Neural cell (in vitro differentiated cells): ENCODE results near the gene KRTAP4-4. TPM values are rescaled to one million over a fixed set of nuclear protein-coding genes. Genes with fewer than 3 reads are reported as not detected.

Source experiments
- H2AFZ ChIP-seq: fragments of 200-600, 300-800 bp; sonication (generic), shearing (Covaris generic); 2 replicates; pipeline ENCODE4 v1.6.0; 2014; ENCODE audit warnings: low read depth, mild to moderate bottlenecking, antibody characterized with exemption, low read length, moderate library complexity
- H3F3A ChIP-seq: fragments of 200-600 bp; shearing (Covaris generic); 2 replicates; pipeline ENCODE4 v1.6.1; 2016; ENCODE audit warnings: mild to moderate bottlenecking, moderate library complexity, mixed read lengths, antibody characterized with exemption, low read length; ENCODE audit not compliant: insufficient read depth, poor library complexity, severe bottlenecking
- H3K27ac ChIP-seq: fragments of 200-600, 300-800 bp; sonication (generic), shearing (Covaris generic); 2 replicates; pipeline ENCODE4 v1.5.1; 2014; ENCODE audit warnings: mild to moderate bottlenecking, low read length, moderate library complexity
- H3K27me3 ChIP-seq: fragments of 300-800, 200-600 bp; sonication (generic), shearing (Covaris generic); 2 replicates; pipeline ENCODE4 v1.6.0; 2014; ENCODE audit warnings: mild to moderate bottlenecking, low read depth, low read length, moderate library complexity; ENCODE audit not compliant: insufficient read depth
- H3K36me3 ChIP-seq: fragments of 300-800, 200-600 bp; sonication (generic), shearing (Covaris generic); 2 replicates; pipeline ENCODE4 v1.5.1; 2014; ENCODE audit warnings: mild to moderate bottlenecking, antibody characterized with exemption, low read length, moderate library complexity; ENCODE audit not compliant: insufficient read depth
- H3K4me2 ChIP-seq: fragments of 300-800, 200-600 bp; sonication (generic), shearing (Covaris generic); 2 replicates; pipeline ENCODE4 v1.6.0; 2014; ENCODE audit warnings: mild to moderate bottlenecking, low read length
- H3K4me3 ChIP-seq: fragments of 300-800, 200-600 bp; sonication (generic), shearing (Covaris generic); 2 replicates; pipeline ENCODE4 v1.5.1; 2014; ENCODE audit warnings: mild to moderate bottlenecking, low read length, moderate library complexity
- H3K79me2 ChIP-seq: fragments of 200-600 bp; shearing (Covaris generic); replicated peaks from 2 replicates; pipeline ENCODE4 v1.6.0; 2014; ENCODE audit warnings: mild to moderate bottlenecking, low read length, moderate library complexity; ENCODE audit not compliant: insufficient read depth
- H3K9ac ChIP-seq: fragments of 300-800, 200-600 bp; sonication (generic), shearing (Covaris generic); 2 replicates; pipeline ENCODE4 v1.6.1; 2016; ENCODE audit warnings: mild to moderate bottlenecking, low read length, mixed read lengths
- H3K9me2 ChIP-seq: fragments of 200-600 bp; shearing (Covaris generic); 2 replicates; pipeline ENCODE4 v1.6.1; 2016; ENCODE audit warnings: mild to moderate bottlenecking, low read length, mixed read lengths; ENCODE audit not compliant: insufficient read depth
- H3K9me3 ChIP-seq: fragments of 200-600, 300-800 bp; sonication (generic), shearing (Covaris generic); 2 replicates; pipeline ENCODE4 v1.6.1; 2016; ENCODE audit warnings: mild to moderate bottlenecking, mixed run types, low read length, moderate library complexity, mixed read lengths
- H4K20me1 ChIP-seq: fragments of 200-600 bp; shearing (Covaris generic); 2 replicates; pipeline ENCODE4 v1.6.1; 2016; ENCODE audit warnings: mild to moderate bottlenecking, mixed run types; ENCODE audit not compliant: insufficient read depth
- EP300 ChIP-seq: fragments of 450-650 bp; conservative IDR thresholded peaks from 2 replicates; pipeline ENCODE4 v1.6.1; 2014; ENCODE audit warnings: antibody characterized with exemption, mild to moderate bottlenecking, moderate library complexity; ENCODE audit not compliant: poor library complexity, severe bottlenecking
- EZH2 ChIP-seq: fragments of 200-600, 300-800 bp; shearing (Covaris generic), sonication (generic); IDR thresholded peaks from 2 replicates; pipeline ENCODE4 v1.6.1; 2014; ENCODE audit warnings: antibody characterized with exemption, low read length, borderline replicate concordance, mild to moderate bottlenecking; ENCODE audit not compliant: insufficient read depth, poor library complexity, severe bottlenecking
- MXI1 ChIP-seq: fragments of 450-650 bp; conservative IDR thresholded peaks from 2 replicates; pipeline ENCODE4 v1.6.1; 2014; ENCODE audit warnings: antibody characterized with exemption, mild to moderate bottlenecking; ENCODE audit not compliant: poor library complexity, severe bottlenecking
- POLR2AphosphoS5 ChIP-seq: IDR thresholded peaks from 2 replicates; pipeline ENCODE4 v1.6.1; 2012
- RAD21 ChIP-seq: fragments of 450-650 bp; conservative IDR thresholded peaks from 2 replicates; pipeline ENCODE4 v1.6.1; 2014; ENCODE audit warnings: antibody characterized with exemption, mild to moderate bottlenecking, moderate library complexity
- SMC3 ChIP-seq: fragments of 450-650 bp; conservative IDR thresholded peaks from 2 replicates; pipeline ENCODE4 v1.6.1; 2014; ENCODE audit warnings: antibody characterized with exemption, mild to moderate bottlenecking, moderate library complexity; ENCODE audit not compliant: poor library complexity
- TAF1 ChIP-seq: IDR thresholded peaks from 2 replicates; pipeline ENCODE4 v1.6.1; 2012; ENCODE audit warnings: low read depth
- polyA plus RNA-seq: library from polyadenylated mRNA; depleted of rRNA; stranded (reverse); fragments of >200 nt; gene quantifications from 2 replicates; pipeline ENCODE4 v1.2.3, GENCODE V29; 2014
- TF ChIP-seq, protein P1 (sequence below): fragments of 450-650 bp; IDR thresholded peaks from 2 replicates; pipeline ENCODE4 v1.5.1; 2014; ENCODE audit warnings: antibody characterized with exemption, mild to moderate bottlenecking, moderate library complexity; ENCODE audit not compliant: poor library complexity, severe bottlenecking
- TF ChIP-seq, protein P2 (sequence below): IDR thresholded peaks from 2 replicates; pipeline ENCODE4 v1.6.1; 2012; ENCODE audit warnings: borderline replicate concordance

The KRTAP4-4 gene
- polyA plus RNA-seq, 1 donor from 2014 or later = not detected

DNA sequence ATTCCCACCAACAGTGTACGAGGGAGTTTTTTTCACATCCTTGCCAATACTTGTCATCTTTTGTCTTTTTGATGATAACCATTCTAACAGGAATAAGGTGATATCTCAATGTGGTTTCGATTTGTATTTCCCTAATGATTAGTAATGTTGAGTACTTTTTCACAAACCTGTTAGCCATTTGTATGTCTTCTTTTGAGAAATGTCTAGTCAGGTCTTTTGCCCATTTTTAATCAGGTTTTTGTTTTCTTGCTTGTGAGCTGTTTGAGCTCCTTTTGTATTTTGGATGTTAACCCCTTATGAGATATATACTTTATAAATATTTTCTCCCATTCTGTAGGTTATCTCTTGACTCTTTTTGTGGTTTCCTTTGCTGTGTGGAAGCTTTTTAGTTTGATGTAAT is 9.0 kb downstream of the KRTAP4-4 start:
- Histone ChIP-seq H2AFZ (no peak overlapping the region), H3K9ac (no peak overlapping the region), H3K4me3 (no peak overlapping the region), H3F3A (no peaks in the 10 kb centered on the region), H3K9me3 (no peaks in the 10 kb centered on the region), H3K27me3 (no peaks in the 10 kb centered on the region), H3K4me2 (no peak overlapping the region), H3K36me3 (no peaks in the 10 kb centered on the region), H3K27ac (no peak overlapping the region), H3K9me2 (no peaks in the 10 kb centered on the region), H4K20me1 (no peaks in the 10 kb centered on the region), H3K79me2 (no peaks in the 10 kb centered on the region)
- TF ChIP-seq TAF1 (no peak), EP300 (no peak), RAD21 (no peak), EZH2 (no peak), SMC3 (no peak), POLR2AphosphoS5 (no peak), MXI1 (no peak)
- TF ChIP-seq, protein P1, sequence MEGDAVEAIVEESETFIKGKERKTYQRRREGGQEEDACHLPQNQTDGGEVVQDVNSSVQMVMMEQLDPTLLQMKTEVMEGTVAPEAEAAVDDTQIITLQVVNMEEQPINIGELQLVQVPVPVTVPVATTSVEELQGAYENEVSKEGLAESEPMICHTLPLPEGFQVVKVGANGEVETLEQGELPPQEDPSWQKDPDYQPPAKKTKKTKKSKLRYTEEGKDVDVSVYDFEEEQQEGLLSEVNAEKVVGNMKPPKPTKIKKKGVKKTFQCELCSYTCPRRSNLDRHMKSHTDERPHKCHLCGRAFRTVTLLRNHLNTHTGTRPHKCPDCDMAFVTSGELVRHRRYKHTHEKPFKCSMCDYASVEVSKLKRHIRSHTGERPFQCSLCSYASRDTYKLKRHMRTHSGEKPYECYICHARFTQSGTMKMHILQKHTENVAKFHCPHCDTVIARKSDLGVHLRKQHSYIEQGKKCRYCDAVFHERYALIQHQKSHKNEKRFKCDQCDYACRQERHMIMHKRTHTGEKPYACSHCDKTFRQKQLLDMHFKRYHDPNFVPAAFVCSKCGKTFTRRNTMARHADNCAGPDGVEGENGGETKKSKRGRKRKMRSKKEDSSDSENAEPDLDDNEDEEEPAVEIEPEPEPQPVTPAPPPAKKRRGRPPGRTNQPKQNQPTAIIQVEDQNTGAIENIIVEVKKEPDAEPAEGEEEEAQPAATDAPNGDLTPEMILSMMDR = no peak
- TF ChIP-seq, protein P2, sequence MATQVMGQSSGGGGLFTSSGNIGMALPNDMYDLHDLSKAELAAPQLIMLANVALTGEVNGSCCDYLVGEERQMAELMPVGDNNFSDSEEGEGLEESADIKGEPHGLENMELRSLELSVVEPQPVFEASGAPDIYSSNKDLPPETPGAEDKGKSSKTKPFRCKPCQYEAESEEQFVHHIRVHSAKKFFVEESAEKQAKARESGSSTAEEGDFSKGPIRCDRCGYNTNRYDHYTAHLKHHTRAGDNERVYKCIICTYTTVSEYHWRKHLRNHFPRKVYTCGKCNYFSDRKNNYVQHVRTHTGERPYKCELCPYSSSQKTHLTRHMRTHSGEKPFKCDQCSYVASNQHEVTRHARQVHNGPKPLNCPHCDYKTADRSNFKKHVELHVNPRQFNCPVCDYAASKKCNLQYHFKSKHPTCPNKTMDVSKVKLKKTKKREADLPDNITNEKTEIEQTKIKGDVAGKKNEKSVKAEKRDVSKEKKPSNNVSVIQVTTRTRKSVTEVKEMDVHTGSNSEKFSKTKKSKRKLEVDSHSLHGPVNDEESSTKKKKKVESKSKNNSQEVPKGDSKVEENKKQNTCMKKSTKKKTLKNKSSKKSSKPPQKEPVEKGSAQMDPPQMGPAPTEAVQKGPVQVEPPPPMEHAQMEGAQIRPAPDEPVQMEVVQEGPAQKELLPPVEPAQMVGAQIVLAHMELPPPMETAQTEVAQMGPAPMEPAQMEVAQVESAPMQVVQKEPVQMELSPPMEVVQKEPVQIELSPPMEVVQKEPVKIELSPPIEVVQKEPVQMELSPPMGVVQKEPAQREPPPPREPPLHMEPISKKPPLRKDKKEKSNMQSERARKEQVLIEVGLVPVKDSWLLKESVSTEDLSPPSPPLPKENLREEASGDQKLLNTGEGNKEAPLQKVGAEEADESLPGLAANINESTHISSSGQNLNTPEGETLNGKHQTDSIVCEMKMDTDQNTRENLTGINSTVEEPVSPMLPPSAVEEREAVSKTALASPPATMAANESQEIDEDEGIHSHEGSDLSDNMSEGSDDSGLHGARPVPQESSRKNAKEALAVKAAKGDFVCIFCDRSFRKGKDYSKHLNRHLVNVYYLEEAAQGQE = no peak

DNA sequence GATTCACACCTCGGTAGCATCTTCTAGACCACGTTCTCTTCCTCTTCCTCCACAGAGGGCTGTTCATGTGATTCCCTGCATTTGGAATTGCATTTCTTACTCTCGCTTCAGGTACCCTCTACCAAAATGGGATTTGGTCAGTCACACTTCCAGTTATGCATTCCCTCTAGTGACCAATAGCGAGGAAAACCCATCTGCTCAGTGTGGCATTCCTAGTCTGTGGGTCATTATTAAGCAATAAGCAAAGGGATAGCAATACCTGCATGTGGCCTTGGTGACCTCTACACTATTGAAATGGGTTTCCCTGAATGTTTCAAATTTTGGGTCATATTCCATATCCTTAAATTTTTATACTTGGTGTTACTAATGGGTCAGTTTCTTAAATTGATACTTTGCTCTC is 10.5 kb downstream of the KRTAP4-4 start:
- TF ChIP-seq SMC3 (no peak), MXI1 (no peak), EZH2 (no peak), TAF1 (no peak), EP300 (no peak), RAD21 (no peak), POLR2AphosphoS5 (no peak)
- TF ChIP-seq, protein P2 = no peak
- TF ChIP-seq, protein P1 = no peak
- H3K9me2 ChIP-seq = no peaks in the 10 kb centered on the region
- H2AFZ ChIP-seq = no peak overlapping the region
- H3K79me2 ChIP-seq = no peaks in the 10 kb centered on the region
- H3F3A ChIP-seq = no peaks in the 10 kb centered on the region
- no peaks in the 10 kb centered on the region for H3K27me3 ChIP-seq
- no peak overlapping the region for H3K4me3 ChIP-seq
- H3K4me2 ChIP-seq = no peak overlapping the region
- no peaks in the 10 kb centered on the region for H3K36me3 ChIP-seq
- no peaks in the 10 kb centered on the region for H3K9me3 ChIP-seq
- no peak overlapping the region for H3K27ac ChIP-seq
- H4K20me1 ChIP-seq = no peaks in the 10 kb centered on the region
- H3K9ac ChIP-seq = no peak overlapping the region
